Fibroblast of peridontal ligament (primary cell): Measurements from ENCODE around the gene NTN4.
"Not testable (repeated sequence)": the region's sequence is repeated elsewhere in the genome, so short reads cannot be mapped to it uniquely, and the experiment has no call there.

Experiments used
- DNase-seq: peaks from one replicate; pipeline ENCODE4 v3.0.0-alpha.2; 2010; ENCODE audit errors: extremely low read depth

The NTN4 gene

DNA sequence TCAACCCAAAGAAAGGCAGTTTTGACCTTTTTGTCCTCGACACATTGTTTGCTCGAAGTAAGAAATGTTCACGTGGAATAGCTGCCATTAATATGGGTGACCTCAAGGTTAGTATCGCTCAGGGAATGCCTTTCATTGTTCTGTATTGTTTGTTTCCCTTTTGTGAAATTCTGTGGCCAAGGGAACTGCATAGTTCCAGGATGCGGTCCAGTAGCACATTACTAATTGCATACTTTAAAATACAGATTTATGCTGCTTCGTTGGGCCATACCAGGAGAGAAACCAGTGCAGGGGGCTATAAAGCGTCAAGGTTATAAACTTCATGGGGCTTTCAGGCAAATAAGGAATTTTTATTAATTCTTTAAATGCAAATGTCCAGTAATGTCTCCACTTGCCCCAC, 166.0 kb downstream of the NTN4 start:
- DNase-seq: peak; percentile 50

DNA sequence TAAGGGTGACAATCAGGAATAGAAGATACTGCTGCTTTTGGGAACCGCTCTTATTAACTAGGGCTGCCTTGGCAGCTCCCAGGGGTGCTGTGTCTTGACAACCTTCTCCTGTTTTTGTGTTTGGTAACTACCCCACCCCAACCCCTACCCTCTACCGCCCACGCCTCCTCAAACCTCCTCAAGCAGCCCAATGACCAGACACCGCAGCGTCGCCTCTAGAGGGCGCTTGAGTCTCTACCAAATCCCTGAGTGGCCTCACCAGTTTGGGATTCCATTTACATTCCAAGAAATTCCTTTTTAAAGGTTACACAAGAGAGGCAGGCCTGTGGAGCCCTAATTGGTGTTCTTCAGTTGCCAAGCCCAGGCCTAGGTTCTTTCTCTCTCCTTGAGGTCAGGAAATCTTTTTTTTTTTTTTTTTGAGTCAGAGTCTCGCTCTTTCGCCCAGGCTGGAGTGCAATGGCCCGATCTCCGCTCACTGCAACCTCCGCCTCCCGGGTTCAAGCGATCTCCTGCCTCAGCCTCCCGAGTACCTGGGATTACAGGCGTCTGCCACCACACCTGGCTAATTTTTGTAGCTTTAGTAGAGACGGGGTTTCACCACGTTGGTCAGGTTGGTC, 166.9 kb downstream of the NTN4 start:
- peak; percentile 94 for DNase-seq

DNA sequence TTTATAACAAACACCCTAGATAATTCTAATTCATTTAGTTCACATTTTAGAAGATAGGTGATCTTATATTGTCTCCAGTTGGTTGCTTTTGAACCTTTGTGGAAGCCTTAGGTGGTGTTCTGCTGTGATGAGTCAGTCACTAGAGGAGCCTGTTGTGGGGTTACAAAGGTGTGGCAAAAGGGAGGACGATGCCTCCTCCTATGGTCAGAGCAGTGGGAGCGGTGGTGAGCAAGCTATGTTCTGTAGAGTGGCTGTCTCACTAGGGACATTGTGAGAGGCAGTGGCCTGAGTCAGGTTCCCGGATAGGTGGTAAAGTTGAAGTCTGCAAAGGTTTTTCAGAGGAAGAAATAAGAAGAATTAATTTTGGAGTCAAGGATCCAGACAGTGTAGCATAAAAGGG, 167.7 kb downstream of the NTN4 start:
- no peak for DNase-seq

DNA sequence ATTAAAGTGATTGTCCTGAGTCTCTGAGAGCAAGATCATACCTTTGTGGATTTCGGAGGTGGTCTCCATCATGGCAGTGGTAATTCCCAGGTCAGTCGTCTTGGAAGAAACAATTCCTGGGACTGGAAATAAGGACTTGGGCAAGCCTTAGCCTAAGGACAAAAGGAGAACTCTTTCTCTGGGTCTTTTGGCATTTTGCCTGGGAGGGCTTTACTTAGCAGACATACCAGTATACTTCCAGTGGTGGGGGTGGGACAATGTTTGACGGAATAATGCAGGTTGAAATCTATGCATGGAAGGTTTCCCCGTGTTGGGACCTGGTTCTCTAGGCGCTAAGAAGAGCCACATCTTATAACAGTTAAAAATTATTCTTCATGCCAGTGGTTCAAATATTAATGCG, 168.8 kb downstream of the NTN4 start:
- no peak for DNase-seq

DNA sequence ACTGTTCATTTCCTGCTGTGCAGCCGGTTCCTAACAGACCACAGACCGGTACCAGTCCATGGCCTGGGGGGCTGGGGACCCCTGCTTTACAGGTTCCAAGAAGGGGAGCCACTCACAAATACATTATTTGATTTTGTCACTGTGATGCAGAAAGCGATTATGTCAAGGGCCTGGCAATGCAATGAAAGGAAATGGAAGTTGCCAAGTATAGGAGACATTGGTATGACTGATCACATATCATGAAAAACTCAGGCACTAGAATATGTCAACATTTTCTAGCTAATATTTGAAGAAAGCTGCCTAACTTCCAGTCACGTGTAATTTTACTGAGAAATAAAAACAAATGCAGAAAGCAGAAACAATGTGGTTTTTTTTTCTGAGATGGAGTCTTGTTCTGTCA, 170.4 kb downstream of the NTN4 start:
- no peak for DNase-seq

DNA sequence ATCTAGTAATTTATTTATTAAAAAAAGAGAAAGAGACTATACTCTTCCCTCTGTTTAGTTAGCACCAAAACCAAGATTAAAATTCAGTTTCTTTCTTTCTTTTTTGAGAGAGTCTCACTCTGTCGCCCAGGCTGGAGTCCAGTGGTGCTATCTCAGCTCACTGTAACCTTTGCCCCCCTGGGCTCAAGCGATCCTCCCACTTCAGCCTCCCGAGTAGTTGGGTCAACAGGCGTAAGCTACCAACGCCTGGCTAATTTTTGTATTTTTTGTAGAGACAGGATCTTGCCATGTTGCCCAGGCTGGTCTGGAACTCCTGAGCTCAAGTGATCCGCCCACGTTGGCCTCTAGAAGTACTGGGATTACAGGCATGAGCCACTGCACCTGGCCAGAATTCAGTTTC, 174.1 kb downstream of the NTN4 start:
- DNase-seq: not testable (repeated sequence)

DNA sequence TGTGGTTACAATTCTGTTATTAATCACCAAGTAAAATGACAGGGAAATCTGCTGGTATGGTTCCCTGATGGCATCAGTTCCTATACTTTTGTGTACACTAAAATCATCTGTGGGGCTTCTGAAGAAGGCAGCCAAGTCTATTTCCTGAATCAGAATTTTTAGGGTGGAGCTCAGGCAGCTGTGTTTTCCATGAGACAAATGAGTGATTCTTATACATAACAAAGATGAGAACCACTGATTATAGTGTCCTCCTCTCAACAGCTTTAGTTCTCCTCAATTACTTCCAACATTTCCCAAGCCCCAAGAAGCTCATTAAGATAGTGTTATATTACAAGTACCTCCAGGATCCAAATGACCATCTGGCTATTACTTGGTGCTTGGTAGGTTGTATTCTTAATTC, 174.8 kb downstream of the NTN4 start:
- DNase-seq: peak; percentile 42

DNA sequence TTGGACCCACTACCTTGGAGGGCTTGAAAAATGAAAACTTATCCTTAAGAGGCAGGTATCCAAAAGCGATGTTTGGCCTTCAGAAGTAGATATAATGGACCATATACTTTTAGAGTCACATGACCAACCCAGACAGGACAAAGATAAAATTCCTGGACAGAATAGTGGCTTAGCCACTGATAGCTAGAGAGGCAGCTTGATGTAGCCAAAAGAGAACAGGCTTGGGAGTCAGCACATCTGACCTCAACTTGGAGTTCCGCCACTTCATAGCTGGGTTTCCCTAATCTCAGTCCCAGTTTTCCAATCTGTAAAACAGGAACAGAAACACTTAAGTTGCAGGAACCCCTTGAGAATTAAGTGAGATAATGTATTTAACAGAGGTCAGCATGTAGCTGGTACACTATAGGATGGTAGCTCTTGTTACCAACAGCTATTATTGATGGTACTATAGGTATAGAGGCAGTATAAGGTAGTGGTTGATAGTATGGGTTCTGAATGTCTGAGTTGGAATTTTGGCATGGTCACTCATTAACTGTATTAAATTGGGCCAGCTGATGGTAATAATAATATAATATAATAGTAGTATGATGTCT, 176.1 kb downstream of the NTN4 start:
- no peak for DNase-seq

DNA sequence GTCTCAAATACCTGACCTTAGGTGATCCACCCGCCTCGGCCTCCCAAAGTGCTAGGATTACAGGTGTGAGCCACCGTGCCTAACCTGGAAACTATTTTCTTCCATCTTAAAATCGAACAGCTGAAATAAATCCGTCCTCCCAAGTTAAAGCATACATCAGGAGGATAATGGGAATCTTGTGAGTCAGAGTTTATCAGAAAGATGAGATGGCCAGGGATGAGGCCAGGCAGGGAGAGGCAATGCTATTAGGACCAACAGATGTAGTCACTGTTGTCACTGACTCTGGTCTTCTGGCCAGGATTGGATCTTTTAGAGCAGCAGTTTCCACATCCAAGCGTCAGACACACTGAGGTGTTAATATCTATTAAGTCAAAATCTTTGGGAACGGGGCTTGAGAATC, 177.5 kb downstream of the NTN4 start:
- no peak for DNase-seq

DNA sequence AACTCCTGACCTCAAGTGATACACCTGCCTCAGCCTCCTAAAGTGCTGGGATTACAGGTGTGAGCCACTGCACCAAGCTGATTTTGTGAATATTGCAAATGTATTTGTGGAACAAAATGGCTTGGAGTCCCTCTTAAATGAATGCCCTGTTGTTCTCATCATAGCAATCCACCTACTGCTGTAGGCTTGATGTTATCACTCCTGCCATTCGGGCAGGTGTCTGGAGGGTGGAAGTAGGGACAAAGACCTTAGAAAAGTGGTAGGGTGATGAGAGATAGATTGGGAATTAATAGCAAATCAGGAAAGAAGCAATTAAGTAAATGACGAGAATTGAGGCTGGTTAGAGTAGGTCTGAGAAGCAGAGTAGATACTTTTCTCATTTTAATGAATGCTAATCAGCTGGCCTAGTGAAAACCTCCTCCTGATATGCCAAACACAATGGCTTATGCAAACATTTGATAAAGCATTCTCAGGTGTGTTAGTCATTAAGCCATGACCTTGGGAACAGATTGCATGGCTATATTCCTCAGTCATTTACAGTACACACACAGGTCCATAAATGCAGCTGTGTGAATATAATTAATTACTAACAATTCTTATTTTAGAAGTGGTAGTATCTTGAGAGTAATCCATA, 178.8 kb downstream of the NTN4 start:
- no peak for DNase-seq

DNA sequence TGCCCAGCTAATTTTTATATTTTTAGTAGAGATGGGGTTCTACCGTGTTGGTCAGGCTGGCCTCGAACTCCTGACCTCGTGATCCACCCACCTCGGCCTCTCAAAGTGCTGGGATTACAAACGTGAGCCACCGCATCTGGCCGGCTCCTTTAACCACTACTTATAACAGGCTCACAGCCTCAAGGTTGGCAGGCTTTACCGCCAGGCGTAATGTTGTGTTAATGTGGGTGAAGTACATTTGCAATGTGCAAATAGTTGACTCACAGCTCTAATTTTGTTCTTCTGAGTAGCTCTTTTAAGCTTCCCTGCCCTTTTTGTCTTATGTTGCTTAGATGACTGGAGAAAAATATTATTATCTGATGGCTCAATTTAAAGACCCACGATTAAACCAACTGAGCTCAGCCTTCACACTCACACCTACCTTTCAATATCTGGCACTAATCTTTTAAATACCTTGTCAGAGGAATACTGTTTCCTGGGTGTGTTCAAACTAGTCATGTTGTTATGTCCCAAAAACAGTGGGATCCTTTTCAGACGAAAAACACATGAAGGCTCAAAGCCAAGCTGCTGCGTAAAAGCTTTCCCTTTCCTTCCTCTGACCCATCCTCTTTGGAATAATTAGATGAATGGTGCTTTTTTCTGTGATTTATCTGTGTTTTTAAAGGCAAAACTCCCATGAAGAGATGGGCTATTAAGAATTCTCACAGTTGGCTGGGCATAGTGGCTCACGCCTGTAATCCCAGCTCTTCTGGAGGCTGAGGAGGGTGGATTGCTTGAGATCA, 182.1 kb downstream of the NTN4 start:
- peak; percentile 64 for DNase-seq
